ENCODE results near the gene PRR15L. TPM values are rescaled to one million over a fixed set of nuclear protein-coding genes. Genes with fewer than 3 reads are reported as not detected.
"Not testable (repeated sequence)": the region's sequence is repeated elsewhere in the genome, so short reads cannot be mapped to it uniquely, and the experiment has no call there.

Gene PRR15L
- polyA plus RNA-seq, 1 experiment = not detected

DNA sequence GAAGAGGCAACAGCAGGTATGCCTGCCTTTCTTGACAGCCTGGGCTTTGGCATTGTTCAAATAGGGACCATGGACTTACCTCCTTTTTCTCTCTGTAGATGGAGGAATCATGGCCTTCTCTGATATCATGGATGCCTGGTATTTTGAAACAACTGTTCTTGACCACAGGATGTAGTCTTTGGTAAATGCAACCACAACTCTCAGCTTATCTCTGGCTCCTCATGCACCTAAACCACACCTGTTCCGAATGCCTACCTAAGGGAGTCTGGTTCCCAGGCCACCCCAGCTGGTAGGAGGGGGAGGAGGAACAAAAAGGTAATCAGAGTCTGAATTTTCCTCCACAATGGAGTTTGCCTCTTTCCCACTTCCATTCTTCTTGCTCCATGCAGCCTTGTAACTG lies 32.0 kb upstream of the PRR15L start:
- ChIA-PET POLR2A (no interaction called here), CTCF (interaction anchor here (0.9 to 30.9 kb wide), 6 partner anchors 10 to 65 kb away, joined by 3 to 575 read pairs (median 4); partner anchors contain the start of gene CDK5RAP3)

DNA sequence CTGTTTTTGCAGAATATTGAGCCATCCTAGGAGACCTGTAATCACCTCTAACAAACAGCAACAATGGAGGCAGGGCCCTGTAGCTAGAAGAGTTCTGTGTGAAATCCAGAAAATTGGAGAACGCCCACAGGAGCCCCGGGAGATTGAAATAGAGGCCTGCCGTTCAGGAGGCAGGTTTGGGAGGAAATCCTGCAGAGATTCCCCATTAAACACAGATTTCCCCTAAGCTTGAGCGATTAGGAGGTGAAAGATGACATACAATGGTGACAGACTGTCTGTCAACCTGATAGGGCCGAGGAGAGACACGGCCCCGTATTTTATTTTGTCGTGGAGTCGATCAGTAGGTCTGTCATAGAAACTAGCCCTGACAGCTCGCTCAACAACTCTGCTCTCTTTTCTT lies 31.5 kb upstream of the PRR15L start:
- no peaks in the 10 kb centered on the region for H3K36me3 ChIP-seq (ENCODE audit: control insufficient read depth, insufficient read depth, low read length)
- no peak overlapping the region for H3K4me3 ChIP-seq (ENCODE audit: low read depth, low read length)
- TF ChIP-seq, protein P1, sequence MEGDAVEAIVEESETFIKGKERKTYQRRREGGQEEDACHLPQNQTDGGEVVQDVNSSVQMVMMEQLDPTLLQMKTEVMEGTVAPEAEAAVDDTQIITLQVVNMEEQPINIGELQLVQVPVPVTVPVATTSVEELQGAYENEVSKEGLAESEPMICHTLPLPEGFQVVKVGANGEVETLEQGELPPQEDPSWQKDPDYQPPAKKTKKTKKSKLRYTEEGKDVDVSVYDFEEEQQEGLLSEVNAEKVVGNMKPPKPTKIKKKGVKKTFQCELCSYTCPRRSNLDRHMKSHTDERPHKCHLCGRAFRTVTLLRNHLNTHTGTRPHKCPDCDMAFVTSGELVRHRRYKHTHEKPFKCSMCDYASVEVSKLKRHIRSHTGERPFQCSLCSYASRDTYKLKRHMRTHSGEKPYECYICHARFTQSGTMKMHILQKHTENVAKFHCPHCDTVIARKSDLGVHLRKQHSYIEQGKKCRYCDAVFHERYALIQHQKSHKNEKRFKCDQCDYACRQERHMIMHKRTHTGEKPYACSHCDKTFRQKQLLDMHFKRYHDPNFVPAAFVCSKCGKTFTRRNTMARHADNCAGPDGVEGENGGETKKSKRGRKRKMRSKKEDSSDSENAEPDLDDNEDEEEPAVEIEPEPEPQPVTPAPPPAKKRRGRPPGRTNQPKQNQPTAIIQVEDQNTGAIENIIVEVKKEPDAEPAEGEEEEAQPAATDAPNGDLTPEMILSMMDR (IDR thresholded peaks at IDR 0.05; ENCODE audit: insufficient read depth, low read depth, low read length) = no peak
- H3K27me3 ChIP-seq (ENCODE audit: control insufficient read depth, insufficient read depth, low read length) = no peaks in the 10 kb centered on the region
- ChIA-PET POLR2A (no interaction called here), CTCF (interaction anchor here (0.9 to 30.9 kb wide), 4 partner anchors 10 to 27 kb away, joined by 4 to 575 read pairs (median 6); partner anchors contain the start of gene CDK5RAP3)
- no peak for DNase-seq (ENCODE audit: low read depth)

More for the DNA sequence above, 32.0 kb upstream of the PRR15L start:
- H3K27me3 ChIP-seq (ENCODE audit: control insufficient read depth, insufficient read depth, low read length) = no peaks in the 10 kb centered on the region
- TF ChIP-seq, protein P1 (IDR thresholded peaks at IDR 0.05; ENCODE audit: insufficient read depth, low read depth, low read length) = no peak
- DNase-seq (ENCODE audit: low read depth) = no peak
- H3K36me3 ChIP-seq (ENCODE audit: control insufficient read depth, insufficient read depth, low read length) = no peaks in the 10 kb centered on the region
- no peak overlapping the region for H3K4me3 ChIP-seq (ENCODE audit: low read depth, low read length)

DNA sequence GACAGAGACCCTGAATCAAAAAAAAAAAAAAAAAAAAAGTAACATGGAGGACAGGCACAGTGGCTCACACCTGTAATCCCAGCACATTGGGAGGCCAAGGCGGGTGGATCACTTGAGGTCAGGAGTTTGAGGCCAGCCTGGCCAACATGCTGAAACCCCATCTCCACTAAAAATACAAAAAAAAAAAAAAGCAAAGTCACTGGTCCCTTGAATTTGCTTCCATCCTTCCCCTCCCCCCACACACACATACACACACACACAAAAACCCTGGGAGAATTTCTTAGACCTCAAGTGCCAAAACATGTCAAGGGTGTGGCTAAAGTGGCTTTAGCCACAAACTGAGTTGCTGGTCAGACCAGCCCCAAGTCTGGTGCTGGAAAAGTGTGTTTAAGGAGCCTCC lies 30.8 kb upstream of the PRR15L start:
- POLR2A ChIA-PET; H3K36me3 ChIP-seq (ENCODE audit: control insufficient read depth, insufficient read depth, low read length); H3K27me3 ChIP-seq (ENCODE audit: control insufficient read depth, insufficient read depth, low read length); DNase-seq (ENCODE audit: low read depth); H3K4me3 ChIP-seq (ENCODE audit: low read depth, low read length): not testable (repeated sequence)
- CTCF ChIA-PET = interaction anchor here (1.4 to 30.9 kb wide), 3 partner anchors 10 to 27 kb away, joined by 5 to 575 read pairs (median 7); partner anchors contain the start of gene CDK5RAP3

DNA sequence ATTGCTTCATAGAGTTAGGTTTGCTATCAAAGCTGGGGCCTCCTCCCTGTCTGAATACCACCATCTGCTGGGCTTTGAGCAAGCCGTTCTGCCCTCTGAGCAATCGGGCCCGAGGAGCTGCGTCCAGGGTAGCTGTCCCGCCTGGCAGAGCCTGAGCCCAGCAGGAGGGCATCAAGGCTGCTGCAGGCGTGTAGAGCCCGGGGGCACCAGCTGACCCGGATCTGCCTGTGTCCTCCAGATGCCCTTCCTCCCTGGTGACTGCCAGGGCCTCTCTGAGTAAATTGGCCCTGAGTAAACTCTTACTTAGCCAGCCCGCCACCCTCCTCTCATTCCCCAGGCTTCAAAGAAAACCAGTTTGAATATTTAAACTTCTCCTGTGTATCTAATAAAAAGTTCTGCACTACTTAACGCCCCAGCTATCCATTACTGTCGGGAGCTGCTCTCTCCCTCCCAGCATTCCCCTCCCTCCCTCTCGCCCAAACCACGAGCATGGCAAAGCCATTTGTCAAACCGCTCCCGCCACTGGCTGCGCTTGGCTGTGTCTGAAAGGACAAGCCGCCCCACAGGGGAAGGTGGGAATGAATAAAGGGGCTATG lies 29.7 kb upstream of the PRR15L start:
- ChIA-PET CTCF (interaction anchor here (0.9 to 30.9 kb wide), 7 partner anchors 9 to 146 kb away, joined by 3 to 575 read pairs (median 7); partner anchors contain the start of genes CDK5RAP3 and SCRN2), POLR2A (no interaction called here)
- Histone ChIP-seq H3K36me3 (ENCODE audit: control insufficient read depth, insufficient read depth, low read length) (peaks cover 6% of the 10 kb centered on the region), H3K27me3 (ENCODE audit: control insufficient read depth, insufficient read depth, low read length) (no peaks in the 10 kb centered on the region), H3K4me3 (ENCODE audit: low read depth, low read length) (no peak overlapping the region)
- TF ChIP-seq, protein P1 (IDR thresholded peaks at IDR 0.05; ENCODE audit: insufficient read depth, low read depth, low read length) = 0 out of 2 replicates have a peak, but pooled peaks have one; percentile 15
- DNase-seq (ENCODE audit: low read depth) = no peak

DNA sequence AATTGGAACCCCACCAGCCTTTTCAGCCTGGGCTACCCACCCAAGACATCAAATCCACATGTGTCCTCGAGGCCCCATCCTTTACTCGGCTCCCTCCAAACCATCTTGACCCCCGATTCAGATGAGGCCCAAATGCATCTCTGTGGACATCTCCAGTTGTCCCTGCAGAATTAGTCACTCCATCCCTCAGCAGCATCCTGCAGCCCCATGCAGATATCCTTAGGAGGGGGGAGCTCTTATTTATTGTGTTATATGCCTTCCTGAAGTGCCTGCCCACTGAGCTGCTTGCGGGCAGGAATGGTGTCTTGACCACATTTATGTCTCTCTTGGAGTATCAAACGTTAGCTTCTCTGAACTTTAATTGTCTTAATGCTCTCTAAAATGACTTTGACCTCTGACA lies 28.8 kb upstream of the PRR15L start:
- no peak for DNase-seq (ENCODE audit: low read depth)
- no peak overlapping the region for H3K4me3 ChIP-seq (ENCODE audit: low read depth, low read length)
- ChIA-PET POLR2A (no interaction called here), CTCF (interaction anchor here (0.9 to 30.9 kb wide), 6 partner anchors 8 to 145 kb away, joined by 3 to 575 read pairs (median 7); partner anchors contain the start of genes CDK5RAP3 and SCRN2)
- H3K27me3 ChIP-seq (ENCODE audit: control insufficient read depth, insufficient read depth, low read length) = no peaks in the 10 kb centered on the region
- peaks cover 10% of the 10 kb centered on the region for H3K36me3 ChIP-seq (ENCODE audit: control insufficient read depth, insufficient read depth, low read length)
- TF ChIP-seq, protein P1 (IDR thresholded peaks at IDR 0.05; ENCODE audit: insufficient read depth, low read depth, low read length) = no peak

Data from BJ (cell line).